Bronchial epithelial cell (primary cell): ENCODE results near the gene TUBA4B. TPM values are rescaled to one million over a fixed set of nuclear protein-coding genes. Genes with fewer than 3 reads are reported as not detected.

ENCODE experiments used
- DNase-seq: peaks from one replicate; pipeline ENCODE4 v3.0.0-alpha.2; 2010; ENCODE audit warnings: low read depth
- FAIRE-seq: peaks from 2 replicates; lab custom pipeline; 2011; peaks lifted over from hg19 to GRCh38; lab: Jason Lieb, UNC
- H3K27me3 ChIP-seq: 2 replicates; pipeline ENCODE4 v1.5.1; 2011; ENCODE audit warnings: low read length; ENCODE audit not compliant: control insufficient read depth, insufficient read depth
- H3K36me3 ChIP-seq: 2 replicates; pipeline ENCODE4 v1.5.1; 2011; ENCODE audit warnings: low read length; ENCODE audit not compliant: control insufficient read depth, insufficient read depth
- H3K4me3 ChIP-seq: 2 replicates; pipeline ENCODE4 v1.5.1; 2011; ENCODE audit warnings: mild to moderate bottlenecking, low read depth, low read length, control low read depth
- CTCF ChIP-seq: IDR thresholded peaks from 2 replicates; pipeline ENCODE4 v1.5.1; 2011; ENCODE audit warnings: mild to moderate bottlenecking, moderate library complexity, low read length, control low read depth, inconsistent platforms; ENCODE audit not compliant: insufficient read depth, severe bottlenecking
- total RNA-seq: library from RNA; depleted of rRNA; stranded (reverse); fragments of >200 nt; gene quantifications from 2 replicates; pipeline ENCODE4 v1.2.1, GENCODE V29; 2014

The TUBA4B gene
- total RNA-seq, 1 donor from 2014 or later = not detected

DNA sequence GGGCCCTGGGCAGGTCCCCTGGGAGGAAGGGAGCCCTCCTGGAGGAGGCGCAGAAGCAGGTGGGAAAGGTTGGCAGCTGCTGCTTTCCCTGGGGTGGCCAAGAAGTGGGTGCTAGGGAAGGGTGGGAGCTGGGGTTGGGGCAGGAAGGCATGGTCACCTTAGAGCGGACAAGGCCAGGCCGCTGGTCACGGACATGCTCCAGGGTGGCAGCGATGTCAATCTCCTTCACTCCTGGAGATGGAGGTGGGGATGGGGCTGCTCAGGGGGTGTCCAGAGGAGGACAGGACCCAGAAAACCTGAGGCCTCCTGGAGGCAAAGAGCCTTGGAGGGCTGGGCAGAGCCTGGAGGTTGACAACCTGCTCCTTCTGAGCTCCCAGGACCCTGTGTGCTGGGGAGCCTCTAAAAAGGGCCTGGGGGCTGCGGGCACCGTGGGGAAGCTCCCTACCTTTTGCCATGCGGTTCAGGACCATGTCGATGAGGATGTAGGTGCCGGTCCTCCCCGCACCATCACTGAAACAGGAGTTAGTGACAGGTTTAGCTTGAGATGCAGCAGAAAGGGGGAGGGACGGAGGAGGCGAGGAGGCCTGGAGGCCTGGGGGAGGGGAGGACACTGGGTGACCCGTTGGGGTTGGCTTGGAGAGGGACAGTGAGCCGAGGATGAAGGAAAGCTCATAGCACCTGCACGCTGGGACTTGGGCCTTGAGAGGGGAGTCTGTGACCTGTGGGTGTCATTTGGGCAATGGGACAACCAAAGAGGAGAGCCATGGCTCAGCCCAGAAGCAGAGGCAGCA lies 37.5 kb downstream of the TUBA4B start:
- peaks cover 2% of the 10 kb centered on the region for H3K36me3 ChIP-seq
- FAIRE-seq (no peak), DNase-seq (no peak)
- H3K4me3 ChIP-seq = no peak overlapping the region
- no peak for TF ChIP-seq CTCF
- no peaks in the 10 kb centered on the region for H3K27me3 ChIP-seq

DNA sequence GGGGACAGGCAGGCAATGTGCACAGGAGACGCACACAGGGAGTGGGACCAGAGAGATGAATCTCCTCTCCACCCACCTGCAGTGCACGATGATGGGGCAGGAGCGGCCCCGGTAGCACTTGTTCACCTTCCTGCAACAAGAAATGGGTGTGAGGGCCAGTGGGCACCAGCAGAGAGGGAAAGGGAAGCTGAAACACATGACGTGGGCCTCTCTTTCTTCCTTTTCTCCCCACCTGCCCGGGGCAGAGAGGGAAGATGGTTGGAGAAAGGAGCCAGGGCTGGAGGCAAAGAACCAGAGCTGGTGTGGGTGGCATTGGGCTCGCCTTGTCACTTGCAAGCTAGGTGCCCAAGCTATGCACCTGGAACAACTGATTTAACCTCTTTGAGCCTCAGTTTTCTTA lies 38.4 kb downstream of the TUBA4B start:
- Histone ChIP-seq H3K36me3 (no peaks in the 10 kb centered on the region), H3K27me3 (no peaks in the 10 kb centered on the region), H3K4me3 (no peak overlapping the region)
- no peak for FAIRE-seq
- DNase-seq = no peak
- TF ChIP-seq CTCF = no peak

DNA sequence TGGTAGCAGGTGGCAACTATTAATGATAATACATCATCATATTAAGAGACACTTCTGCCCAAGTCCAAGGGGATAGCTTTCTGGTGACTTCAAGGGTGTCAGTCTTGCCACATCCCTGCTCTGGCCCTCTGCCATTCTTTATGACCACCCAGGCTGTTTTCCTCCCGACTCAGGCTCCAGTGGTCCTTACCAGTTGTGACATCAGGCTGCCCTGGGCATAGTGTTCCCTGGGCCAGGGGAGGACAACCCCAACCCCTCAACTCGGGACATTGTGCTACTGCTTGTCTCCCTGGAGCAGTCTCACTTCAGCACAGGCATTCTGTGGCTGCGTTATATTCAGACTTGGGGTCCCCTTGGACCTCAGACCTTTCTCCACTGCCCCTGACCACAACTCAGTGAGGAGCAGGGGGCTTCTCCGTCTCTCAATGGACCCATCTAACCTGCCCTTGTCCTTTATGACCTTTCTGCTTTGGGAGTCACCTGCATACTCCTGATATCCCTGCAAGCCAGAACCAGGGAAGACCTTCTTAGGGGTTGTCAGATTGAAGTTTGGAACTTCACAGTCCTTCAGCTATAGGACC lies 39.0 kb downstream of the TUBA4B start:
- H3K27me3 ChIP-seq = no peaks in the 10 kb centered on the region
- no peak overlapping the region for H3K4me3 ChIP-seq
- TF ChIP-seq CTCF = no peak
- FAIRE-seq (no peak), DNase-seq (no peak)
- H3K36me3 ChIP-seq = no peaks in the 10 kb centered on the region

- FAIRE-seq = no peak
- no peak for TF ChIP-seq CTCF
- no peak for DNase-seq
Observed at GRCh38 chr2:219292616-219293015, 39.6 kb downstream of the TUBA4B start.

DNA sequence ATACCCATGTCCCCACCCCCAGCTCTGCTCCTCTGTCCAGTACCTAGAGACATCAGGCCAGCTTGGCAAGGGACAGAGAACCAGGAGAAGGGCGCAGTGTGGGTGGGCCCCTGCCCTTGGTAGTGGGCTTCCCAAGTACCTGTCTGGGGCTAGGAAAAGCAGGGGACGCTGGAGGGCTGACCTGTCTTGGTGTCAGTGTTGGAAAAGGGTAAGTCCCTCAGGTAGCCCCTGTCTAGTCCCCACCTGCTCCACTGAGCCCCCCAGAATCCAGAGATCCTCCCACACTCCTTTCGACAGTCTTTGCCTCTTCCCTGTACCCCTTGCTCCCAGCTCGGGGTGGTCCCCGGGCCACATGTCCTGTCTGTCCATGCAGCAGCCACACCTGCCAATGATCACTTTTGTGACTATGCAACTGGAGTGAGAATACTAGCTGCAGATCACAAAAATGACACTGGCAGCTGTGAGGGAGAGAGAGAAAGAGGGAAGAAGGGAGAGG lies 40.7 kb downstream of the TUBA4B start:
- no peaks in the 10 kb centered on the region for H3K36me3 ChIP-seq
- no peaks in the 10 kb centered on the region for H3K27me3 ChIP-seq
- no peak overlapping the region for H3K4me3 ChIP-seq
- DNase-seq (no peak), FAIRE-seq (no peak)
- no peak for TF ChIP-seq CTCF

More at GRCh38 chr2:219292616-219293015, 39.6 kb downstream of the TUBA4B start:
- no peaks in the 10 kb centered on the region for H3K27me3 ChIP-seq
- H3K36me3 ChIP-seq = no peaks in the 10 kb centered on the region
- H3K4me3 ChIP-seq = no peak overlapping the region
